ENCODE measurements around the gene NECAB3.
A peak's percentile ranks its signal among the peaks of the same experiment; 100 is the strongest.

The NECAB3 gene

GRCh38 chr20:33667676-33668465 is 6.4 kb downstream of the NECAB3 start:
- peak overlapping the region; percentile 86 for H3K9ac ChIP-seq (ENCODE audit: low read length)
- H3K36me3 ChIP-seq (ENCODE audit: low read length): 0 out of 2 replicates have a peak, but pooled peaks cover 3% of the 10 kb centered on the region
- no peaks in the 10 kb centered on the region for H3K9me2 ChIP-seq (replicated peaks; ENCODE audit: insufficient read depth, low read length)
- peak overlapping the region; percentile 78 for H3K27ac ChIP-seq (ENCODE audit: low read depth, low read length)
- no peaks in the 10 kb centered on the region for H3K9me3 ChIP-seq (ENCODE audit: insufficient read depth, low read length)
- peak overlapping the region; percentile 68 for H3K4me2 ChIP-seq (ENCODE audit: low read depth, low read length, poor library complexity, severe bottlenecking)
- H3K27me3 ChIP-seq (ENCODE audit: low read length): no peaks in the 10 kb centered on the region
- H3K4me3 ChIP-seq (ENCODE audit: insufficient read depth, low read length, poor library complexity, severe bottlenecking): peak overlapping the region; percentile 49
- H3F3A ChIP-seq (ENCODE audit: insufficient read depth): peaks cover 38% of the 10 kb centered on the region
- no peaks in the 10 kb centered on the region for H4K20me1 ChIP-seq (ENCODE audit: low read depth, low read length)
- H3K79me2 ChIP-seq (ENCODE audit: insufficient read depth, low read length): peaks cover 31% of the 10 kb centered on the region
- H2AFZ ChIP-seq (ENCODE audit: low read depth, low read length, severe bottlenecking): peak overlapping the region; percentile 4
- TF ChIP-seq, protein P1, sequence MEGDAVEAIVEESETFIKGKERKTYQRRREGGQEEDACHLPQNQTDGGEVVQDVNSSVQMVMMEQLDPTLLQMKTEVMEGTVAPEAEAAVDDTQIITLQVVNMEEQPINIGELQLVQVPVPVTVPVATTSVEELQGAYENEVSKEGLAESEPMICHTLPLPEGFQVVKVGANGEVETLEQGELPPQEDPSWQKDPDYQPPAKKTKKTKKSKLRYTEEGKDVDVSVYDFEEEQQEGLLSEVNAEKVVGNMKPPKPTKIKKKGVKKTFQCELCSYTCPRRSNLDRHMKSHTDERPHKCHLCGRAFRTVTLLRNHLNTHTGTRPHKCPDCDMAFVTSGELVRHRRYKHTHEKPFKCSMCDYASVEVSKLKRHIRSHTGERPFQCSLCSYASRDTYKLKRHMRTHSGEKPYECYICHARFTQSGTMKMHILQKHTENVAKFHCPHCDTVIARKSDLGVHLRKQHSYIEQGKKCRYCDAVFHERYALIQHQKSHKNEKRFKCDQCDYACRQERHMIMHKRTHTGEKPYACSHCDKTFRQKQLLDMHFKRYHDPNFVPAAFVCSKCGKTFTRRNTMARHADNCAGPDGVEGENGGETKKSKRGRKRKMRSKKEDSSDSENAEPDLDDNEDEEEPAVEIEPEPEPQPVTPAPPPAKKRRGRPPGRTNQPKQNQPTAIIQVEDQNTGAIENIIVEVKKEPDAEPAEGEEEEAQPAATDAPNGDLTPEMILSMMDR (IDR thresholded peaks at IDR 0.05; ENCODE audit: insufficient read depth, low read length, poor library complexity, severe bottlenecking): peak; percentile 69
- TF ChIP-seq EZH2phosphoT487 (conservative IDR thresholded peaks at IDR 0.05; ENCODE audit: low read length): no peak

GRCh38 chr20:33667245-33667675 is 7.0 kb downstream of the NECAB3 start:
- H3K4me2 ChIP-seq (ENCODE audit: low read depth, low read length, poor library complexity, severe bottlenecking): peak overlapping the region; percentile 68
- no peaks in the 10 kb centered on the region for H3K27me3 ChIP-seq (ENCODE audit: low read length)
- H3K79me2 ChIP-seq (ENCODE audit: insufficient read depth, low read length): peaks cover 28% of the 10 kb centered on the region; the same call in 1 of the 2 replicates
- H3K27ac ChIP-seq (ENCODE audit: low read depth, low read length): peak overlapping the region; percentile 78
- H3K36me3 ChIP-seq (ENCODE audit: low read length): 0 out of 2 replicates have a peak, but pooled peaks cover 3% of the 10 kb centered on the region
- no peaks in the 10 kb centered on the region for H3K9me3 ChIP-seq (ENCODE audit: insufficient read depth, low read length)
- peak overlapping the region; percentile 86 for H3K9ac ChIP-seq (ENCODE audit: low read length)
- H3K9me2 ChIP-seq (replicated peaks; ENCODE audit: insufficient read depth, low read length): no peaks in the 10 kb centered on the region
- no peaks in the 10 kb centered on the region for H4K20me1 ChIP-seq (ENCODE audit: low read depth, low read length)
- H3F3A ChIP-seq (ENCODE audit: insufficient read depth): peaks cover 38% of the 10 kb centered on the region
- peak overlapping the region; percentile 4 for H2AFZ ChIP-seq (ENCODE audit: low read depth, low read length, severe bottlenecking)
- H3K4me3 ChIP-seq (ENCODE audit: insufficient read depth, low read length, poor library complexity, severe bottlenecking): peak overlapping the region; percentile 49
- TF ChIP-seq, protein P1 (IDR thresholded peaks at IDR 0.05; ENCODE audit: insufficient read depth, low read length, poor library complexity, severe bottlenecking): no peak
- no peak for TF ChIP-seq EZH2phosphoT487 (conservative IDR thresholded peaks at IDR 0.05; ENCODE audit: low read length)

- Histone ChIP-seq H3K27me3 (ENCODE audit: low read length) (no peaks in the 10 kb centered on the region), H3K36me3 (ENCODE audit: low read length) (0 out of 2 replicates have a peak, but pooled peaks cover 3% of the 10 kb centered on the region), H3K4me3 (ENCODE audit: insufficient read depth, low read length, poor library complexity, severe bottlenecking) (peak within 1 kb of the TSS; percentile 49), H3K9me2 (replicated peaks; ENCODE audit: insufficient read depth, low read length) (no peaks in the 10 kb centered on the region), H3K9me3 (ENCODE audit: insufficient read depth, low read length) (no peaks in the 10 kb centered on the region), H3K79me2 (ENCODE audit: insufficient read depth, low read length) (peaks cover 22% of the 10 kb centered on the region; the same call in 1 of the 2 replicates), H3F3A (ENCODE audit: insufficient read depth) (peaks cover 38% of the 10 kb centered on the region), H2AFZ (ENCODE audit: low read depth, low read length, severe bottlenecking) (peak within 1 kb of the TSS; percentile 4), H3K9ac (ENCODE audit: low read length) (peak within 1 kb of the TSS; percentile 86), H4K20me1 (ENCODE audit: low read depth, low read length) (no peaks in the 10 kb centered on the region), H3K27ac (ENCODE audit: low read depth, low read length) (peak within 1 kb of the TSS; percentile 78), H3K4me2 (ENCODE audit: low read depth, low read length, poor library complexity, severe bottlenecking) (peak within 1 kb of the TSS; percentile 68)
- TF ChIP-seq, protein P1 (IDR thresholded peaks at IDR 0.05; ENCODE audit: insufficient read depth, low read length, poor library complexity, severe bottlenecking): no peak
- no peak for TF ChIP-seq EZH2phosphoT487 (conservative IDR thresholded peaks at IDR 0.05; ENCODE audit: low read length)
These were observed 7.7 kb downstream of the NECAB3 start, which contains the start of gene ACTL10 for GRCh38 chr20:33666293-33667244. Gene ACTL10, plus strand, starts transcription at chr20:33666943. Its CDS starts 555 bp downstream, at chr20:33667498.
